CD4-positive, alpha-beta T cell treated with Interleukin-6 for 4 hours (primary cell): ENCODE results near the gene ELOA2.
"Not testable (repeated sequence)": the region's sequence is repeated elsewhere in the genome, so short reads cannot be mapped to it uniquely, and the experiment has no call there.

Experiments
- DNase-seq: peaks from one replicate; pipeline ENCODE4 v3.0.0-alpha.2; 2020; ENCODE audit warnings: mixed read lengths

Gene ELOA2, protein sequence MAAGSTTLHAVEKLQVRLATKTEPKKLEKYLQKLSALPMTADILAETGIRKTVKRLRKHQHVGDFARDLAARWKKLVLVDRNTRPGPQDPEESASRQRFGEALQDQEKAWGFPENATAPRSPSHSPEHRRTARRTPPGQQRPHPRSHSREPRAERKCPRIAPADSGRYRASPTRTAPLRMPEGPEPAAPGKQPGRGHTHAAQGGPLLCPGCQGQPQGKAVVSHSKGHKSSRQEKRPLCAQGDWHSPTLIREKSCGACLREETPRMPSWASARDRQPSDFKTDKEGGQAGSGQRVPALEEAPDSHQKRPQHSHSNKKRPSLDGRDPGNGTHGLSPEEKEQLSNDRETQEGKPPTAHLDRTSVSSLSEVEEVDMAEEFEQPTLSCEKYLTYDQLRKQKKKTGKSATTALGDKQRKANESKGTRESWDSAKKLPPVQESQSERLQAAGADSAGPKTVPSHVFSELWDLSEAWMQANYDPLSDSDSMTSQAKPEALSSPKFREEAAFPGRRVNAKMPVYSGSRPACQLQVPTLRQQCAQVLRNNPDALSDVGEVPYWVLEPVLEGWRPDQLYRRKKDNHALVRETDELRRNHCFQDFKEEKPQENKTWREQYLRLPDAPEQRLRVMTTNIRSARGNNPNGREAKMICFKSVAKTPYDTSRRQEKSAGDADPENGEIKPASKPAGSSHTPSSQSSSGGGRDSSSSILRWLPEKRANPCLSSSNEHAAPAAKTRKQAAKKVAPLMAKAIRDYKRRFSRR

DNA sequence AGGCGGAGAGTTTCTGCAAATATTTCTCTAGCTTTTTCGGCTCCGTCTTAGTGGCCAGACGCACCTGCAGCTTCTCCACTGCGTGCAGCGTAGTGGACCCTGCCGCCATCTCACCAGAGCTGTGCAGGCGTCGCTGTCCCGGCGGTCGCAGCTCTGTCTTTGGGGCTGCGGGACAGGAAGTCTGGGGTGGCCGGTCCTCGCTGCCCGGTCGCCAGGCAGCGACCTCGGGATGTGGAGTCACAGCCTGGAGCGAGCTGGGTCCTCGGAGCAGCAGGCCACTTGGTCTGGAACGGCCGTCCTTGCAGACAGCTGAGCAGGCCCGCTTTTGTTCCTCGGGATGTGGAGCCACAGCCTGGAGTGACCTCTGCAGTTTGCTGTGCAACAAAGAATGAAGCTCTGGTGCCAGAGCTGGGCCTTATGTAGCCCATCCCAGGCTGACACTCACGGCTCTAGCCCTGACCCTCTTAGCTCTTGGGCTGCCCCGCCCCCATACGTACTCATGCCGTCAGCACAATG lies at the start of gene ELOA2:
ELOA2 (minus strand) TSS at position 466 of the 516 bp plus-strand sequence; CDS start at position 109, 357 bp downstream.
- DNase-seq = no peak

DNA sequence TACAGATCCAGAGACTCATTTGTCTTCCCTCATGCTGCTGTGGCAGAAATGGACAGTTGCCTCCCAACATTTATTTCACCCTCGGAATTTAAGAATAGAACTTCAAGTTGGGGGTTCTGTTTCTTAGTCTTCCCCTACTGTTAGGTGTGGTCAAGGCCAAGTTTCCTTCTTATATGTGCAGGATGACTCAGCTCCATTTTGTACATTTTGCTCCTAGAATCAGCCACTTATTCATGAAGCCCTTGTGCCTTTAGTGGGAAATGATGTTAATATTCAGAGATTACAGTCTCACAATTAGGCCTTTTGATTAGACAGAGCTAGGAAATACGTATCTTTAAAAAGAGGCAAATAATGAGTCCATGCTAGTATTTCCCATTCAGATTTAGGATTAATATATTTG lies 46.2 kb upstream of the ELOA2 start:
- DNase-seq = no peak

GRCh38 chr18:47080872-47081271 lies 45.5 kb upstream of the ELOA2 start:
- no peak for DNase-seq

DNA sequence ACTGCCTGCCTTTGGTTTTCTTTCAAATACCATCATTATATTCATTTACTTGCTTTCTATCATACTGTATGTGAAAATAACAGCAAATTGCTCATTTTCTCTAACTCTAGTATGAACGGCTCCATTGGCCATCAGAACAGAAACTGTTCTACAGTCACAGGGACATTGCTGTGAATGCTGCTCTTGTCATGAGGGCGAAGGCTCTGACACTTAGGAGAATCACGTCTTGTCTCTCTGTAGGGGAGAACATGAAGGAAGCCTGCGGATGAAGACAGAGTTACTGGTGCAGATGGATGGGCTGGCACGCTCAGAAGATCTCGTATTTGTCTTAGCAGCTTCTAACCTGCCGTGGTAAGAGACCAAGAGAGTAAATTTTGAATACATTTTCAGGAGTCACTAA lies 41.7 kb upstream of the ELOA2 start:
- no peak for DNase-seq

- DNase-seq = no peak
Measured at GRCh38 chr18:47075098-47075883, 39.9 kb upstream of the ELOA2 start.

DNA sequence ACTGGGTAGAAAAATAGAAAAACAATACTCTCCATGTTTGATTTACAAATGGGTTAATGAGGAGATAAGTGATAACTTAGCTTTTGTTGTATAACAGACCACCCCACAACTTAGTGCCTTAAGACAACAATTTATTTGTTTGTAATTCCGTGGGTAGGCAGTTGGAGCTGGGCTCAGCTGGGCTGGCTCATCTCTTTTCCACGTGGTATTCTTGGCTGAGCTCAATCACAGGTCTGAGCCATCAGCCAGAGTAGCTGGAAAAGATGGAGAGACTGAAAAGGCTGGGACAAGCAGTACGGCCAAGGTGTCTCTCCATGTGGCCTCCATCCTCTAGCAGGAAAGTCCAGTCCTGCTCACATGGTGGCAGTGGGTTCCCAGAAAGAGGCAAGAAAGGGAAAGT lies 32.2 kb upstream of the ELOA2 start:
- no peak for DNase-seq

DNA sequence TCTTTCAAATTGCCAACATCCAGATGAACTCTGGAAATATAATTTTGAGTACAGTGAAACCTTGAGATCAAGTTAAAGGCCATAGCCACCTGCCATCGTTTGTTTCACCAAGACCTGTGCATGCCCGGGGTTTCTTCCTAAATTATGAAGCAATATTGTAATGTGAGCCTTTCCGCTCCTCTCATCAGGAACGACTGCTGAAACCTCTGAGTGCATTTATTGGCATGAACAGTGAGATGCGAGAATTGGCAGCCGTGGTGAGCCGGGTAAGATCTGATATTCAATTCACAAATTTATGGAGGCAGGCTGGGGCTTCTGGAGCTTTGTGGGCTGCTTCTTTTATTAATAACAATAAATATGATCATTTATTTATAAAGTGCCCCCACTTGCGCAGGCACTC lies 27.7 kb upstream of the ELOA2 start:
- no peak for DNase-seq

- no peak for DNase-seq
Measured at GRCh38 chr18:47062471-47062870, 27.1 kb upstream of the ELOA2 start.

DNA sequence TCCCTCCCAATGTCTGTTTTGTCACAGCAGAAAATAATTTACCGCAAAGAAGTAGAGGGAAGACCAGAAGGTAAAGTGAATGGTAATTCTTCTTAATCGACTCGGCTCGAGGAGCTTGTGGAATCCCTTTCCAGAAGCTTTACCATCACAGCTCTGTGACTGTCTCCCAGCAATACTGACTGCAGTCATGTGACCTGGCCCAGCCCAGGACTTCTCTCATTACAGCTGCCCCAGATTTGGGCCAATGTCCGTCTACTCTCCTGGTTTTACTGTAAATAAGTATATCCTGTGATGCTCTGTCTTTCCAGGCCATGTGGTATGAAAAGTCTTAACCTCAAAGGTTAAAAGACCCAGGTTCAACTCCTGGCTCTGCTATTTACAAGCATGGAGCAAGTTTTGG lies 18.9 kb upstream of the ELOA2 start:
- no peak for DNase-seq

DNA sequence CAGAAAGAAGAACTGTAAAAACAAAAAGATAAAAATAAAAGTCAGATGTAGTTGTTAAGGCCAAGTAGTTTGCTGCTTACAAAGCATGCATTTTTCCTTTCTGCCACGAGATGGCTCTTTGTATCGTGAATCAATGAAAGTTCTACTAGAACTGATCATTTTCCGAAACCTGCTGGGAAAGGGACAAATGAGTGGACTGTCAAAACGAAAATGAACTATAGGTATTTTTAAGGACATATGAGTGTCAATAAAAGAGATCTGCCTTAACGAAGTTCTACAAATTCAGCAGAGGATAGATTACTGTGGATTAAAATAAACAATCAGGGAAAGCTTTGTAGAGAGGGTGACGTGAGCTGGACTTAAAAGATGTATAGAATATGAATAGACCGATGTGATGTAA lies 15.0 kb upstream of the ELOA2 start:
- DNase-seq = peak; percentile 16

DNA sequence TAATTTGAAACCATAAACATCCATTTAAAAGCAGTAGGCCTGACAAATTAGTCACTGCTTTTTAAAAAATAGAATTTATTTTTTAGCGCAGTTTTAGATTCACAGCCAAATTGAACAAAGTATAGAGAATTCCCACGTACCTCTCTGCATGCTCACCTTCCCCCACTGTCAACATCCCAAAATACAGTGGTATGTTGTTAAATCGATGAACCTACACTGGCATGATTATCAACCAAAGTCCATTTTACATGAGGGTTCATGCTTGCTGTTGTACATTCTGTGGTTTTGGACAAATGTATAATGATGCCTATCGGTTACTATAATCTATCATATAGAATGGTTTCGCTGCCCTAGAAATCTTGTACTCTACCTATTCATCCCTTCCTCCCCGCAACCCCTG lies 5.6 kb upstream of the ELOA2 start:
- no peak for DNase-seq

DNA sequence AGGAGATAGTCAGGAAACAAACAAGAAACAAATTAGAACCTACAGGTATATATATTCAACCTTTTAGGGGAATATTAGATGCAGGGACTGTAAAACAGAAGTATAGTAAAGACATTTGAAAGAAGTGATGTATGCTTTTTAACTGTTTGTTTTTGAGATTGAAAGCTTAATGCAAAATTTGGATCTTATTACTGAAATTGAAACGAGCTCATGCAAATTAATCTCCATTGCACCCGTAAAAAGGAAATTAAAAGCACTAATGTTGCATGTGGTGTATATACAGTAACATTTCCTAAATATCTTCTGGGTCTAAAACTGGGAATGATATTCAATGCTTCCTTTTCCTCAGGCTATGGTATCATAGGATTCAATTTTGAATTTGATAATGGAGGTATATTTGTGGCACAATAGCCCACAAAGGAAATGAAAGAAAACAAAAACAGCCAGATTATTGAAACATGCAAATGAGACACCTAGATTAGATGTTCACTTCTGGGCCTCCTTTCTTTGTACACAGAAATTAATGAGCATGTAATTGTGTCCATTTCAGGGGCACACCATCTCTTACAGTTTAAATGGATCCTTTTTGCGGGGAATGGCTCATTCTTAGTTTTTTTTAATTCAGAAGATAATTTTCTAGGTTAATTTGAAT lies 1.6 kb upstream of the ELOA2 start:
- no peak for DNase-seq

DNA sequence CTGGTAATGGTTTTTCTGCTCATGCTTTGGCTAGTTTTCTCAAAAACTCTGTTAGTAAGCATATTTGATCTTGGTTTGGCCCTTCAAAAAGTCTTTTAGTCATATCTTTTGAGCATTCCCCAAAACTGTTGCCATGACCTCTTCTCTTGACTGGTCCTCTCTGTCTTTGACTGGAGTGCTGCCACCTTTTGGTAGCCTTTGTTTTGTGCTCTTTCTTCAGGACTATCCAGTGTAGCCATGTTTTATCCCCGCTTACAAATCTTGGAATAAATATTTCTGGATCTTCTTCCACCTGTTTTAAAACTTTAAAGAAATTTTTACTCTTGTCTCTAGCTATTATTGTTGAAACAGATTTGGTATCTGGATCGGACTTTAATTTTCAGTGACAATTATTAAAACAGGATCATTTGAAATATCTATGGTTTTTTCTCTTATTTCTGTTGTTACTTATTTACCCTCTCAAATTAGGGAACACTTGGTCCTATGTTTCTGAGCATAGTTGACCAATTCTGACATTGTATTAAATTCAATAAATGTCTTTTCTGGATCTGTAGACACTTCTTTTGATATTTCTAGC lies 965 bp upstream of the ELOA2 start:
- no peak for DNase-seq

DNA sequence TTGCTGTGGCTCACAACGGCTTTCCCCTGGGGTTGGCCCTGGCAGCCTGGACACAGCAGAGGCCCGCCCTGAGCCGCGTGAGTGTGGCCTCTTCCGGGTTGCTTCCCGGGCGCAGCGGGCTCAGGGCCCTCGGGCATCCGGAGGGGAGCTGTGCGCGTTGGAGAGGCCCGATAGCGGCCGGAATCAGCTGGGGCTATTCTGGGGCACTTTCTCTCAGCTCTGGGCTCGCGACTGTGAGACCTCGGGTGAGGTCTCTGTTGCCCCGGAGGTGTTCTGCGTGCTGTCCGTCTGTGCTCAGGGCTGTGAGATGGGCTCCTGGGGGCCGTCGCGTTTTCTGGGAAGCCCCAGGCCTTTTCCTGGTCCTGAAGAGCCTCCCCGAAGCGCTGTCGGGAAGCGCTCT lies 830 bp downstream of the ELOA2 start:
- DNase-seq = not testable (repeated sequence)

DNA sequence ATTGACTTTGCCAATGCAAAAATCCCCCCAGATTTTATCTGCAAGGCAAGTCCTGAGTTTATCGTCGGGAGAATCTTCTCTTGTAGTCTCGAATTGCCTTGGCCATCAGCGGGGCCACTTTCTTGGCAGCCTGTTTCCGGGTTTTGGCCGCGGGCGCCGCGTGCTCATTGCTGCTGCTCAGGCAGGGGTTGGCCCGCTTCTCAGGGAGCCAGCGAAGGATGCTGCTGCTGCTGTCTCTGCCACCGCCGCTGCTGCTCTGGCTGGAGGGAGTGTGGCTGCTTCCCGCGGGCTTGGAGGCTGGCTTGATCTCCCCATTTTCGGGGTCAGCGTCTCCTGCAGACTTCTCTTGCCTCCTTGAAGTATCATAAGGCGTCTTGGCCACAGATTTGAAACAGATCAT lies 2.5 kb downstream of the ELOA2 start:
- no peak for DNase-seq

DNA sequence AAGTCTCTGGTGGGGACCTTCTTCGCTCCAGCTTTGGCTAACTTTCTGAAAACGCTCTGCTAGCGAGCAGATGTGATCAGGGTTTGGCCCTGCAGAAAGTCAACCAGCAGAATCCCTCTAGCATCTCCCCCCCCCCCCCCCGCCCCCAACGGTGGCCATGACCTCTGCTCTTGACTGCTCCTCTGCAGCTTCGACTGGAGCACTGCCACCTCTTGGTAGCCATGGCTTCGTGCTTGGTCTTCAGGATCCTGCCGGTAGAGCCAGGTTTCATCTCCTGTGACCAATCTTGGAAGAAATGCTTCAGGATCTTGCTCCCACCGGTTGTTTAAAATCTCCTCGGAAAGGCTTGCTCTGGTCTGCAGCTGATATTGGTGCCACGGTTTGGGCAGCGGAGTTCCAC lies 4.5 kb downstream of the ELOA2 start:
- not testable (repeated sequence) for DNase-seq

DNA sequence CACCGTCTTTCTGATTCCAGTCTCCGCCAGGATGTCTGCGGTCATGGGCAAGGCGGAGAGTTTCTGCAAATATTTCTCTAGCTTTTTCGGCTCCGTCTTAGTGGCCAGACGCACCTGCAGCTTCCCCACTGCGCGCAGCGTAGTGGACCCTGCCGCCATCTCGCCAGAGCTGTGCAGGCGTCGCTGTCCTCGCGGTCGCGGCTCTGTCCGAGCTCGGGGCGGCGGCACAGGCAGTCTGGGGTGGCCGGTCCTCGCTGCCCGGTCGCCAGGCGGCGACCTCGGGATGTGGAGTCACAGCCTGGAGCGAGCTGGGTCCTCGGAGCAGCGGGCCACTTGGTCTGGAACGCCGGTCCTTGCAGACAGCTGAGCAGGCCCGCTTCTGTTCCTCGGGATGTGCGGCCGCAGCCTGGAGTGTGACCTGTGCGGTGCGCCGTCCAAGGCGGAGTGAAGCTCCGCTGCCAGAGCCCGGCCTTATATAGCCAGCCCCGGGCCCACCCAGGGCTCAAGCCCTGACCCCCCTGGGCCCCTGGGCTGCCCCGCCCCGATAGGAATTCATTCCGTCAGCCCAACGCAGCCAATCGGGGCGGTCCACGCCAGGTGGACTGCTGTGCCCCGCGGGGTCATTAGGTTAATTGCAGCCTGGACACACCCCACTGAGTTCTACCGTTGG lies 5.6 kb downstream of the ELOA2 start:
- not testable (repeated sequence) for DNase-seq

GRCh38 chr18:47028738-47029137 lies 6.7 kb downstream of the ELOA2 start:
- DNase-seq = not testable (repeated sequence)

- DNase-seq = not testable (repeated sequence)
Measured at GRCh38 chr18:47025557-47026174, 9.8 kb downstream of the ELOA2 start.

- not testable (repeated sequence) for DNase-seq
Measured at GRCh38 chr18:47023769-47024465, 11.5 kb downstream of the ELOA2 start.
